Endodermal cell (in vitro differentiated cells): ENCODE results near the gene CBX2. TPM values are rescaled to one million over a fixed set of nuclear protein-coding genes. Genes with fewer than 3 reads are reported as not detected.

Source experiments
- DNase-seq: peaks from one replicate; pipeline ENCODE4 v3.0.0-alpha.2; 2017
- H3K27ac ChIP-seq: 2 replicates; pipeline ENCODE4 v1.5.1; 2013; ENCODE audit warnings: mild to moderate bottlenecking, low read depth, low read length, moderate library complexity
- H3K27me3 ChIP-seq: 2 replicates; pipeline ENCODE4 v1.6.1; 2013; ENCODE audit warnings: mild to moderate bottlenecking, low read length, moderate library complexity; ENCODE audit not compliant: insufficient read depth, control insufficient read depth, poor library complexity, severe bottlenecking
- H3K36me3 ChIP-seq: 2 replicates; pipeline ENCODE4 v1.7.0; 2013; ENCODE audit warnings: mild to moderate bottlenecking, low read length, moderate library complexity; ENCODE audit not compliant: control insufficient read depth, insufficient read depth
- H3K4me1 ChIP-seq: one replicate; pipeline ENCODE4 v1.7.0; 2013; ENCODE audit warnings: low read length; ENCODE audit not compliant: control insufficient read depth, insufficient read depth
- H3K4me3 ChIP-seq: 2 replicates; pipeline ENCODE4 v1.5.1; 2013; ENCODE audit warnings: mild to moderate bottlenecking, low read length, moderate library complexity
- H3K9ac ChIP-seq: 2 replicates; pipeline ENCODE4 v1.6.1; 2013; ENCODE audit warnings: mild to moderate bottlenecking, low read length, moderate library complexity; ENCODE audit not compliant: poor library complexity, severe bottlenecking; ENCODE audit errors: extremely low read depth
- H3K9me3 ChIP-seq: 2 replicates; pipeline ENCODE4 v1.6.1; 2013; ENCODE audit warnings: mild to moderate bottlenecking, low read length, moderate library complexity; ENCODE audit not compliant: control insufficient read depth
- H3K27ac Mint-ChIP-seq: 2 replicates; pipeline ENCODE4 v1.8.0; 2020; ENCODE audit warnings: mixed read lengths
- H3K27me3 Mint-ChIP-seq: 2 replicates; pipeline ENCODE4 v1.8.0; 2021; ENCODE audit warnings: mild to moderate bottlenecking, mixed read lengths; ENCODE audit not compliant: insufficient read depth
- H3K36me3 Mint-ChIP-seq: 2 replicates; pipeline ENCODE4 v1.8.0; 2020; ENCODE audit warnings: low read depth, mixed read lengths
- H3K4me1 Mint-ChIP-seq: 2 replicates; pipeline ENCODE4 v1.8.0; 2020; ENCODE audit warnings: mixed read lengths
- H3K4me3 Mint-ChIP-seq: 2 replicates; pipeline ENCODE4 v1.8.0; 2020; ENCODE audit warnings: mild to moderate bottlenecking, moderate library complexity, mixed read lengths
- H3K9me3 Mint-ChIP-seq: 2 replicates; pipeline ENCODE4 v1.8.0; 2020; ENCODE audit warnings: mild to moderate bottlenecking, mixed read lengths
- CTCF ChIP-seq: fragments of 200-600 bp; sonication (generic); conservative IDR thresholded peaks from 2 replicates; pipeline ENCODE4 v1.5.0; 2021; ENCODE audit warnings: antibody characterized with exemption, mild to moderate bottlenecking
- WGBS, 2 experiments: methylation state at CpG; one replicate each; pipeline versions ENCODE4 v1.1.5 to v1.1.7; 2013; ENCODE audit warnings: missing lambda C conversion rate in 2 of 2, mixed read lengths in 1 of 2; ENCODE audit not compliant: insufficient coverage in 1 of 2, insufficient read length in 1 of 2; 5-methylcytosine and 5-hydroxymethylcytosine counted together
- total RNA-seq, 2 donors: library from RNA; stranded (reverse); fragmentation: NEBNext Ultra II Directional in 1 of 2; extraction: Animal tissue kit (Norgen Biotek cat#: 25700) in 1 of 2; gene quantifications; 2 replicates in 1 of 2; 3 replicates in 1 of 2; pipeline ENCODE4 v1.2.1, GENCODE V29; 2021

CBX2 gene
- total RNA-seq, 2 donors from 2014 or later: 75.0 to 78.6 TPM

- H3K9me3 Mint-ChIP-seq: peaks cover 3% of the 10 kb centered on the region
- H3K4me1 Mint-ChIP-seq: peaks cover 21% of the 10 kb centered on the region
- Histone ChIP-seq H3K27me3 (peaks cover 70% of the 10 kb centered on the region), H3K9ac (no peak overlapping the region), H3K9me3 (no peaks in the 10 kb centered on the region), H3K36me3 (no peaks in the 10 kb centered on the region), H3K4me3 (no peak overlapping the region), H3K27ac (no peak overlapping the region), H3K4me1 (no peaks in the 10 kb centered on the region)
- no peak for TF ChIP-seq CTCF
- peaks cover 95% of the 10 kb centered on the region for H3K27me3 Mint-ChIP-seq
- H3K36me3 Mint-ChIP-seq: peaks cover 3% of the 10 kb centered on the region
- 86 to 90% methylated on average over 22 to 26 of the region's 26 CpGs for WGBS, 2 experiments
- H3K4me3 Mint-ChIP-seq: no peak overlapping the region
- no peak overlapping the region for H3K27ac Mint-ChIP-seq
- DNase-seq: no peak
Measured at GRCh38 chr17:79826841-79827578, 49.1 kb downstream of the CBX2 start.

GRCh38 chr17:79829004-79829403, 51.1 kb downstream of the CBX2 start:
- no peak for DNase-seq
- H3K36me3 ChIP-seq: no peaks in the 10 kb centered on the region
- no peak overlapping the region for H3K4me3 Mint-ChIP-seq
- no peak overlapping the region for H3K9ac ChIP-seq
- H3K27ac ChIP-seq: no peak overlapping the region
- H3K27me3 Mint-ChIP-seq: peaks cover 98% of the 10 kb centered on the region
- H3K4me1 Mint-ChIP-seq: peaks cover 25% of the 10 kb centered on the region
- peaks cover 8% of the 10 kb centered on the region for H3K4me1 ChIP-seq
- H3K9me3 Mint-ChIP-seq: peaks cover 3% of the 10 kb centered on the region
- no peaks in the 10 kb centered on the region for H3K9me3 ChIP-seq
- peaks cover 3% of the 10 kb centered on the region for H3K36me3 Mint-ChIP-seq
- H3K27me3 ChIP-seq: peaks cover 80% of the 10 kb centered on the region
- no peak overlapping the region for H3K27ac Mint-ChIP-seq
- H3K4me3 ChIP-seq: no peak overlapping the region
- TF ChIP-seq CTCF: no peak
- WGBS, 2 experiments: 80 to 96% methylated on average over 1 to 2 of the region's 2 CpGs

DNA sequence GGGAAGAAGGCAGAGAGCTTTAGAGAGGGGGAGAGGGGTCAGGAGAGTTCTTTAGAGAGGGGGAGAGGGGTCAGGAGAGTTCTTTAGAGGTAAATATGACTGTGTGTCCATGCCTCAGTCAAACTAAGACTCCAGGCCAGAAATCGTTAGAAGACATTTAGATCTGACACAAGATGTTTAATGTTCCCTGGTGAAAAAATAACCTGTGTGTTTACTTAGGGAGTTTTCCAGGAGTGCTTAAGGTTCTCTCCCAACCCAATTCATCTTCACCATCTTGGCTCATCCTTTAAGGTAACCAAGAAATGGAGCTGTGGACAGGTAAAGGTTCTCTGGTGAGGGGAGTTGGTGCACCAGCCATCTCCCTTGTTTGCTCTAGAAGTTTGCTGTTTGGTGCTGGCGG, 51.5 kb downstream of the CBX2 start:
- Histone ChIP-seq H3K36me3 (no peaks in the 10 kb centered on the region), H3K9ac (no peak overlapping the region), H3K4me1 (peaks cover 8% of the 10 kb centered on the region), H3K27me3 (peaks cover 81% of the 10 kb centered on the region), H3K27ac (no peak overlapping the region), H3K9me3 (no peaks in the 10 kb centered on the region), H3K4me3 (no peak overlapping the region)
- peaks cover under 1% of the 10 kb centered on the region for H3K9me3 Mint-ChIP-seq
- peaks cover 99% of the 10 kb centered on the region for H3K27me3 Mint-ChIP-seq
- no peak for TF ChIP-seq CTCF
- peaks cover 1% of the 10 kb centered on the region for H3K36me3 Mint-ChIP-seq
- peaks cover 25% of the 10 kb centered on the region for H3K4me1 Mint-ChIP-seq
- no peak overlapping the region for H3K4me3 Mint-ChIP-seq
- no peak overlapping the region for H3K27ac Mint-ChIP-seq
- DNase-seq: no peak
- WGBS, 2 experiments: 92% methylated on average over 2 of the region's 2 CpGs; no CpG with 5 or more reads in 1 of the 2 experiments
